ENCODE measurements around the gene NPAS3.

NPAS3 gene

DNA sequence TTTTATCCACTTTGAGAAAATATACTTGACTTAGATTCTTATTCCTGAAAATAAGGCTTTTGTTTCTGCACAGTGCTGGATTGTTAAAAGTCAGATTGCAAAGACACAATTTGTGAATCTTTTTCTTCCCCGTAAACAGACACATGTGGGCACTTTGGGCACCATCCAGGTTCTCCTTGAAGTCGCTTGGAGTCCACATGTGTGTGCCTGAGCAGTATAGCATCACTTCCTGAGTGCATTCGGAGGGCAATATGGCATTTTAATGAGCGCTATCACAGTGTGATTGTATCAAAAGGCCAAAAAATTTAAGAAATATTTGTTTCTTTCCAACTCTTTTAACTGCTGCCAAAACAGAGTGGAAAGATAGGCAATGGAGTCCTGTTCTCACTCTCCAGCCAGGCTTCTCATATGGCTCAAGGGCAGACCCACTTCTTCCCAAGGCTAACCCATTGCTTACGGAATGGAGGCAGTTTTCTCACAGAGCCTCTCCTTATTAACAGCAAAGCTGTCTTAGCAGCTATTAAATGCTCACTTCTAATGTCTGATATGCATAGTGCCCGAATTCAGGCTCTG lies 615.1 kb downstream of the NPAS3 start:
- no peak for DNase-seq (ENCODE audit: low read depth, low spot score)

DNA sequence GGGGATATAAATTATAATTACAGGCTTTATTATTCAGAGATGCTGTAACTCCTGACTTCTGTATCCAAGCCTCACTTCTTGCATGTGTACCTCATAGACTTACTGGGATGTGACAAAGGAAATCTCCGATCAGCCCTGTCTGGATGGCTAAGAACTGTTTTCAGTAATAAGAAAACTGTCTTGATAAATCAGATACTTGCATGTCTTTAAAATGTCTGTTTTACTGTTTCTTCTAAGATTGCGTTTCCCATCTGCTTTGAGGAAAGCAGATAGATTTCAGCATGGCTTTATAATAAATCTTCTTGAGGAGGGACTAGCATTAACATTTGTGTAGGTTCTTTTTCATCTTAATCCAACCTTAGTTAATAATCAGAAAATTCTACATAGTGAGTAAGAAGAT lies 616.3 kb downstream of the NPAS3 start:
- no peak for DNase-seq (ENCODE audit: low read depth, low spot score)

DNA sequence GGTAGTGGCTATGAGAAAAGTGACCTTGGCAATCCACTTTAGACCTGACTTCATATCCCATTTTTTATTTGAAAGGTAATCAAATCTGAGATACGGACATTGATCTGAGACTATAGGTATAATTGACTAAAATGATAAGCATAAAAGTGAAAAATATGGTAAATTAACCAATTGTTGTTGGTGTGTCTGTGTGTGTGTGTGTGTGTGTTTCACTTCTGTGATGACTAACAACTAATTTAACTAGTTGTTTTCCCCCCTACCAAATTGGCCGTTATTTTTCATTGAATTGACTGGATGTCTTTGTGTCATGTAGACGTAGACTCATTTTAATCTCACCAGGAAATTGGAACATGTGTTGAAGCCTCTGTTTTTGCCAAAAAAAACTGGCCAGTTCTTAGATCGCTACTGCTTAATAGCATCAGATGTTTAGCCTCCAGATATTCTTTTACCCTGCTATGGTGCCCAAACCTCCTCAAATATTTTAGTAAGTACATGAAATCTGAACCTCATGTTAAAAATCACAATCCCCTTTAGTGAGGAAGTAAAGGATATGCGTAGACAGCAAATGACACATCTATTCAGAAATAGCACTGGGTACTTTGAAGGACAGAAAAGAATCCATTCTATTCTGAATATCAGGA lies 617.2 kb downstream of the NPAS3 start:
- no peak for DNase-seq (ENCODE audit: low read depth, low spot score)

DNA sequence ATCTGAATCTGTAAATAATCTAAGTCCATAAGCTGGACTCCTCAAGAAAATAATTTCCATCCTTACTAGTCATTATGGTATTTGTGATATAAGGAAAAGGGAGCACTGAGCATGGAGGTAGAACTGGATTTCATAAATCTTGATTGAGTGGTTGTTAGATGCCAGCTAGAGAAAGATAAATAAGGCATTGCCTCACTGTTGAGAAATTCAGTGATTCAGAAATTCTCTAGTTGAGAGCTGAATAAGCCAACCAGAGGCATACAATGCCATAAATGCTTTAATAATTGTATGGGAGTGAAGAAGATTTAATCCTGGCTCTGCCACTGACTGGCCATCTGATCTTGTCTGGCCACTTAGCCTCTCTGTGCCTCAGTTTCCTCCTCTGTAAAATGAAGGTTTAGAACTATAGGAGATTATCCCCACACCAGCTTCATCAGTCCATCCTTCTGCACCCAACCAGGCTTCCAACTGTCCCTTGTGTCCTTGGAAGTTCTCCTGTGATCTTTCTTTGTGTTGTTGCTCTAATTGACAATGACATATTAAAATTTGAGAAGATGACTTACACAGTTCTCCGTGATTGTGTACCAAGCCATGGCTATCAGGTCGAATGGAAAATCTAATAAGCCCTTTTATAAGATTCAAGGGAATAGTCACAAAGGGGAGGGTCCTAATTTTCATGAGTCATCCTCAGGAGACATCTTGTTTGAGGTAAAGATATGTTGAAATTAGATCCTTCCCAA lies 617.9 kb downstream of the NPAS3 start:
- no peak for DNase-seq (ENCODE audit: low read depth, low spot score)

DNA sequence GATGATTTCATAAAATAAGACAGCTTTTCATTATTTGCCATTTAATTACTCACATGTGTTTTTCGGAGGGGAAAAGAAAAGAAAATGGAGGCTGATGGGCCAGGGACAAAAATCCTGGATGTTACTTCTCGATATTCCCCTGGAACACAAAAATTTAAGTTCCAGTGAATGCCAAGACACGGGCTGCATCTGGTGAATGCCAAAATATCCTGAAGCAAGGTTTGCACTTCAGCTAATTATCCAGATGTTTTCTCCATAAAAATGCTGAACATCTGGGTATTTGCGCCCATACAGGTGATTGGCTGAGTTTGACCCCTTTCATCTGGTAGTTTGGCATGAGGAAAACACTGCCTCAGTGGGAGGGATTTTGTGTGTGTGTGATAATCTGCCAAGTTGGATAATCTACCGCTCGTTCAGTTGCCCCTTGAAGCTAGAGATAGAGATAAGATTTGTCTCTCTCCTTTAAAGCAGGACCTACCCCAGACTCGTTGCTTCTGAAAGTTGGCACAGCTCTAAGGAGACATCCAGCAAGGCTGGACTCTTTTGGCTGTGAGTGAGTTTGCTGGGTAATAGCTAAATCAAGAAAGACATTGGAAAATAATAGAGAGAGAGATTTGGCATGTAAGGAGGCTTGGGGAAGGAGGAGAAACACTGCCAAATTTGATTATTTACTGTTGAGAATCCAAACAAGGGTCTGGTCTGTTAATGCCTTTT lies 622.2 kb downstream of the NPAS3 start:
- DNase-seq (ENCODE audit: low read depth, low spot score) = no peak

DNA sequence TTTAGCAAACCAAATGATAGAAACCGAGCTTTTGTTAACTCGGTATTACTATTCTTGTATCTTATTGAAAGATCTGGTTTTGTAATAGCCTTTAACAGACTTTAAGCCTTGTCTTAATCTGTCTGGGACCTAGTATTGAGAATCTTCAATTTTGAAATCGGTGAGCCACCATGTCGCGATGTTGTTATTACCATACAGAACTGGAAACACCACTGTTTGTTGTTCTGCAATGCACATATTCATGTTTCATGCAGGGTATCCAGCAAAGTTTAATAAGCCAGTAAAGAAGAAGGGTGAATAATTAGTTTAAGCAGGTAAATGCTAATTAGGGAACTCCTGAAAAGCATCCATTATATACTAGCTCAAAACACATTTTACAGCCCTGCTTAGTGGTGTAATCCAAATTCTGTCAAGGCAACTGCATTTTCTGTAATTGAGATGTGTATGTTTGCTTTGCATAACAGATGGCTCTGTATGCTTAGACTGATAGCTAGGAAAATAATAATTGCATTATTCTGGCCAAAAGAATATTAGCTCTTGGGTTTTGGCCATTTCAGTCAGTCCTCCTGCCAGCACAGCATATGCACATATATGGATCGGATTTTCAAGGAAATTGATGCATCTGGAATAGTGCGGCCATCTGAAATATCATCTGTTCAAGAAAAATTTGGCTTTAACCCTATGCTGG lies 623.0 kb downstream of the NPAS3 start:
- no peak for DNase-seq (ENCODE audit: low read depth, low spot score)

DNA sequence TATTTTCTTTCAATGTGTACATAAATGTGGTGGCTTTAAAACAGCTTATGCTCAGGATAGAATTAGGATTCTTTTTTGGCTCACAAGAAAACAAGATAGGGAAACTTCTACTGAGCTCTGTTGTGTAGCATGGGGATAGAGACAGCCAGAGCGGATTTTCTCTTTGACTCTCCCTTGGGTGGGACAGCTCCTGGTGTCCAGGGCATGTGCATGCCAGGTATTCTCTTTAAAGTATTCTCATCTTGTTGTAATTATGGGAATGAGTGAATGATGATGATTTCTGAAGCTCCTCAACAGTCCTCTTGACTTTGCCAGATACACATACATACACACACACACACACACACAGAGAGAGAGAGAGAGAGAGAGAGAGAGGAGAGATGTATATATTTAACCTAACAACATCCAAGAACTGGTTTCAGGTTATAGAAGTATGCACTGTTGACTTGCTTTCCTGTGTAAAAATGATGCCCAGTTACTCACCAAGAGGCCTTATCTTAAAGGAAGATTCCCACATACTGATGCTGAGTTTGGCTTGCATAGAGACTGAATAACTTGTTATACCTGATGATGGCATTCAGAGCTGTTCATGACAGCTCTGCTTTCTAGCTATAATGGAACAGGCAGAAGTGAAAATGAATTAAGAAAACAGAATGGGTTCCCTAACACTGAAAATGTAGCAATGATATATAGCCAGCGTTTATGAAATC lies 624.7 kb downstream of the NPAS3 start:
- DNase-seq (ENCODE audit: low read depth, low spot score) = no peak

DNA sequence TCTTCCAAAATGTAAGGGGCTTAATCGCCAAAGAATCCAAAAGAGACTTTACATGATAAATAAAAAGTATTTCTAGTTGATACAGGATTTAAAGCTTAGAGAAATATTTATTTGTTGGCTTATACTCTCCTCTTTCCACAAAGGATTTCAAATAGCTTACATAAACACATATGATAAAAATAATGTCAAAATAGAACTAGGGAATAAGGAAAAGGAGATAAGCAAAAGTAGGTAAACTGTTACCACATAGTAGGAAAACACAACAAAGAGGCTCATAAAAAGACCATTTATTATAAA lies 625.2 kb downstream of the NPAS3 start:
- DNase-seq (ENCODE audit: low read depth, low spot score) = no peak

DNA sequence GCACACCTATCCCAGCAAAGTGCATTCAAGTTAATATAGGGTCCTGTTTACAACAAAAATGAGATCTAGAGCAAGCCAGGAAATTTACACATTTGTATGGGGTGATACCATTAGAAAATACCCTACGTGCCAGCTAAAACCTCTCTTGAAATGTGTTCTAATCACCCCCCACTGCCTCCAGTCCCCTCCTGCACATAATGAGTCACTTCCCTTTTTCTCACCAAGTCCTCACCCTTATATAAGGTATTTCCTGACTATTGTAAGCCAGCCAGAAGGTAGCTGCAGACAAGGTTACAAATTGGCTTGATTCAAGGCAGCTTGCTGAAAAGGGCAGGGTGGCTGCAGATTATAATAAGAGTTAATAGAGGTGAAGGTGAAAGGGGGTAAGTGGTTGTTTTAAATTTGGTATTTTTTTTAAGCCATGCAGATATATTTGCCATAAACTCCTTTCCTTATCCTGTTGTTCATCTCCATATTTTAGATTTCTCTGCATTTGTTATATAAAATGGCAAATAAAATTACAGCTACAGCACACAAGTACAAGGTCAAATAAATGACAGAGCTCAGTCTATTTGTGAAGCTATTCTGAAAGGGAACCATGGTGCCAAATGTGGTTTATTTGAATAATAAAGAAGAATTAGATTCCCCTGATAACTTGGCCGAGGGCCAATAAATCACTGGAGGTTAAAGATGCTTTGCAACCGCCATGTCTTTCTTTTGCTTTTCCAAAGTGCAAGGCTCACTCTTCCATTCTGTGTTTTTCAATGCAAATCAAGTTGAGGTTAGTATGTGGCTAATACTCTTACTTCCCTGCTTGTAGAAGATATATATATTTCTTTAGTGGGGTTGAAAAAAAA lies 626.3 kb downstream of the NPAS3 start:
- DNase-seq (ENCODE audit: low read depth, low spot score) = no peak

DNA sequence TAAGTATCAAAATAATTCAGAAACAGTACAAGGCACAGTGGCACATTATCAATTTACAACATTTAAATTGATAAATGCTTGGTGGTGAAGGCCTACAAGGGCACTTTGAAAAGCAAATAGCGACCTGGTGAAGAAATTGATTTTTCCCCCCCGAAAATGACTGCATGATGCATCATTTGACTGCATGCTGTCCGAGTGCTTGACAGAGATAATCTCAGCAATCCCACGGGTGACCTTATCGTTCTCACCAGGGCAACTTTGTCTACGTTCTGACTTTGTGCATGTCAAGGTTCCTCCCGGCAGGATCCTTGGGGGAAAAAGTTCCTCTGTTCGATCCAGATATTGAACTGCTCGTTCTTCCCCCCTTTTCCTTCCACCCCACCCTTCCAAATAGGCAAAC lies 627.4 kb downstream of the NPAS3 start:
- DNase-seq (ENCODE audit: low read depth, low spot score) = no peak

DNA sequence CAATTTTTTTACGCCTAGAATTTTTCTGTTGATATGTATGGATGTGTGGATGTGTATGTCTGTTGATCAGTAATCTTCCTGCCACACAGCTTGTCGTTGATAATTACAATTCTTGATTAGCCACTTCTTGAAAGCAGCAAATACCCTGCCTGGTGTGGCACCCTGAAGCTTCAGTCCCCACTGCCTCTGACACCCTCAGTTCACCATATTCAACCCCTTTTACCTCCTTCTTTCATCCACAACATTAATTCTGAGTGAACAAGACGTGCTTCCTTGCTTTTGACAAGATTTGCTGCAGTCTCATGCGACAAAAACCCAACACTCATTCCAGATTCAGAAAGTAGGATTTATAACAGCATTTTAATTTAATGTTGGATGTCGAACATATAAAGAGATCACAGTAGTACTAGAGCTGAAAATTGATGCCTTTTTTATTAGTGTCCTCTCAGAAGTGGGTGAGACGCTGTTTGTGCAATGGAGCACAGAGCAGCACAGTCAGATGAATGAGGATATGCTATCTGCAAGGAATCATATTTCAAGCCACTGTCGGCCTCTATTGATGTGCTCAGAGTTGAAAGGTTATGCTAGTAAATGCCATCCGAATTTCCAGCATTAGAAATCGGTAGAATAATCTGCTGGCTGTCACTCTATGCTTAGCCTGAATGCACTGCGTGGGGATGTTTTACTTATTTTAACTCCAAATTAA lies 628.5 kb downstream of the NPAS3 start:
- no peak for DNase-seq (ENCODE audit: low read depth, low spot score)

DNA sequence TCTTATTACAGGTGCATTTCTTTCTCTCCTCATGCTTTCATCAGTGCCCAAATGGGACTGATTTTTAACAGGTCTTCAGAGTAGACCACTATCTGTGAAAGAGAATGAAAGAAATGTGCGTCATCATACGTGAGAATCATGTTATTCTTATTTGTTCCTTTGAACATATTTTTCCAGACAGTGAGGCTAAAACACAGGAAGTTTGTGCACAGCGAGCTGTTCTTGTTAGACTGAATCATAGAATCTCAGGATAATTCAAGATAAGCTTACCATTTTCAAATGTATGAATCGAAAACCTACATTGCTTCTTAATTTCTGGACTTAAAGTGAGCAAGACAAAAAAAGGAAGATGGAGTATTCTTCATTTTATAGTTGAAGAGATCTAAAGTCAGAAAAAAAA lies 629.1 kb downstream of the NPAS3 start:
- no peak for DNase-seq (ENCODE audit: low read depth, low spot score)

DNA sequence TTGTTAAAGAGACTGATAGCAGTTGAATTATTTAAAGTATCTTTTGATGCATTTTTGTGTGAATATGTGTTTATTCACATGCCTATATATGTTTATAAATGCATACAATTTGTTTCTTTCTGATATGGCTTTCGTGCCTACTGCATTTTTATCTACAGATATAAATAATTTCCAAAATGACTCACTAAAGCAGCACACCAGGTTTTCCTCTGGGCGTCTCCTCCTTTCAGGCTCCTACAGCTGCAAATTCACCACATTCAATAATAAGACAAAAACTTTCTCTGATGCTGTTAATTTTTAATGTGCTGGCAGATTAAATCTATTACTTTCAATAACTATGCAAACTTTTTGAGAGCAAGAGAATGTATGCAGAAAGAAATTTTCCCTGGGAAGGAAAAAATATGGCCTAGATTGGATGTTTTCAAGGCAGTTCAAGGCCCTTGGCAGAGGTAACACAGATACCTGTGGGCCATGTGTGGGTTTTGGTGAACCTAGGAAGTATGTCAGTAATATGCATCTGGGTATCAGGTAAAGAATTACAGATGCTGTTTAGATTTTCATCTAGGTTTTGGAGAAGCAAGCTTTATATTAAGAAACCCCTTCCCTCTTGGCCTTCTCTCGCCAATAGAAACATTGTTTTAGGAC lies 630.4 kb downstream of the NPAS3 start:
- no peak for DNase-seq (ENCODE audit: low read depth, low spot score)

DNA sequence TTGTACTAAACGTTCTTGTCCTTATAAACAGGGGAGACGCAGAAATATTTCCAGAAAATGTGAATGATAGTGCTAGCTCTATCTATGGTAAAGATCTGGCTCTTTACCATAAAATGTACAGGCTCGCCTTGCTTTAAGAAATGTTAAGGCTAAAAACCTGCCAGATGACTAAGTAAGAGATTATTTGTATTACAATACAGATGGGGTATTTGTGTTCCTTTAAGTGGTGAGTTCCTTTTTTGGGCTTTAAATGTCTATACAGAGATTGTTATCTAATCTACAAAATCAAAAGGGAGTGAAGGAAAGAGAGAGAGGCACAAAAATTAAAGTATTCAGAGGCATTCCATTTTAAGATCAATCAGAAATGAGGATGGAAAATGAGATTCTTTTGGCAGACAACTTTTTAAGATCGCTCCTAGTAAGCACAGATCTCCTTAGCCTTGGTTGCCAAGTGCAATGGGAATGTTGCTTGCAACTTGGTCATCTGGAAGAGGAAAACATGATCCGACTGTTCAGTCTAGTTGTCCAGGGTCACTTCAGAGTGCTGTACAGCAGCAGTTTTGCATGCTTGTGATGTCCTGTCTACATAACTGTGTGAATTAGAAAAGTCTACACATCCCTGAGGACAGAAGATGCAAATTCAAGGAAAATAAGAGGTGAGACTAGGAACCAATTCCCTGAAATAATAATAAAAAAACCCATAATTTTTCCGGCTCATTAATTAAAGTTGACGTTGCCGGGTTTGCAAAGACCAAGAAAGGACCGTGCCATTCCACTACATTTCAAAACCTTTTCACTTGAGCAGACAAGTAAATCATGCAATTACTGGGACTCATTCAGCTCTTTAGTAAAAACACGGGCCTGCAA lies 631.4 kb downstream of the NPAS3 start:
- DNase-seq (ENCODE audit: low read depth, low spot score) = no peak

DNA sequence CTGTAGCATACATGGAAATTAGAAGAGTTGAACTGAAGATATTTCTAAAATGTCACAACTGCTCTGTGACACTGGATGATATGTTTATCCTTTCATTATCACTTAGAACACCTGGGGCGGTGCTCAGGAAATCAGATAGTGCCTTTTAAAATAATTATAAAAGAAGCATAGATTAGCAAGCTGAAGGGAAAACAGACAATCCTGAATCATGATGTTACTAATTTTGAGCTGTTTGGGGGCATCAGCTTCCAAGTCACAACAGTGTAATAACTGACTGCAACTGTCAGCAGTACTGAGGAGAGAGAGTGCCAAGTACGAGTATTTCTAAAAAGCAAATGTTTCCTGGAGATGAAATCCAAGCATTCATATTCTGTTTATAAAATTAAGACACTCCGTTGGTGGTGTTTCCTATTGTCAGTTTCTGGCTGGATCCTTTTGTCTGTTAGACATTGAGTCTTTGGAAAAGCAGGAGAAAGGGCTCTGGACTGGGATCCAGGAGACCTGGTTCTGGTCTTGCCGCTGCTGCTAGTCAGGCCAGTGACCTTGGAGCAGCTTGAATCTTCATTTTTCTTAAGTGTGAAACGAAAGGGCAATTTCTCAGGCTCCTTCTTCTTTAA lies 632.1 kb downstream of the NPAS3 start:
- DNase-seq (ENCODE audit: low read depth, low spot score) = no peak

DNA sequence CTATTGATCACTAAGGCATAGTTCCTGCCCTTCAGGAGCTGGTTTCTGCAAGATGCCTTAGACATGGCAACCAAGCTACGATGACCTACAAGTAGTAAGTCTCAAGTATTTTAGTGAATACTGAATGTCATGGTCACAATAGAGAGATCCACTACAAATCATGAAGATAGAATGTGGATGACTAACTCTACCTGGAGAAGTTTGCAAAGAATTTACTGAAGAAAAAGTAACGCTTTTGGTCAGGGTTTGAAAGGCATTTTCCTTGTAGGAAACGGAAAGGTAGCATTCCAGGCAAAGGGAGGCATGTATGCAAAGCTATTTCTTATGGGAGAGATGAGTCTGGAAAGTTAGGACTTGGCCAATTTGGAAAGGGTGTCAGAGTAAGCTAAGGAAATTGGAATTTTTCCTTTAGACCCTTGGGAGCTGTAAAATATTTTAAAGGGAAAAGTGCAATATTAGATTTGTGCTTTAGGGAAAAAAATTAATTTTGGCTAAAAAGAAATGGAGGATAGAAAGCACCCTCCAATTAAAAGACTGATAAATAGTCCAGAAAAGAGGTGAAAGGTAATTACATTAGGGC lies 634.7 kb downstream of the NPAS3 start:
- DNase-seq (ENCODE audit: low read depth, low spot score) = no peak

DNA sequence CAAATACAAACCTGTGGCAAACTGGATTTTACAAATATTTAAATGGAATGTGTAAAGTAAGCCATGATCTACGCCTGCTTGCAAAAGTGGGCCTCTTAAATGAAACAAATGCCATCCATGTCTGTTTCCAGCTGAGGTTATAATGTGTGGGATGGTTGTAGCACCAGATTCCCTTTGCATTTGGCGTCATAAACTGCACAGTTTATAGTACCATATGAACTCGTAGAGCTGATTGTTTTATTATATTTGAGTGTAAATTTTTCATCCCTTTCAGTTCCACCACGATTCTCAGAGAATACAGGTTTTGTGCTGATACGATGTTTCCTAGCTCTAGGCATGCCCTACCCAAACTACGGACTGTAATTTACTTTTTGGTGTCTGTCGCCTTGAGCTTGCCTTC lies 637.3 kb downstream of the NPAS3 start:
- DNase-seq (ENCODE audit: low read depth, low spot score) = no peak

Data from activated naive CD8-positive, alpha-beta T cell treated with anti-CD3 and anti-CD28 coated beads, Interleukin-2, amount 50 U/mL, for 16 hours (primary cell).